Measurements from ENCODE around the gene ANKK1.

ANKK1 gene

GRCh38 chr11:113408887-113409286 lies 21.3 kb downstream of the ANKK1 start:
- no peak overlapping the region for H3K4me3 ChIP-seq (ENCODE audit: low read depth, low read length)
- no peak for TF ChIP-seq CTCF (IDR thresholded peaks at IDR 0.05; ENCODE audit: insufficient read depth, low read length, missing control alignments)
- DNase-seq (ENCODE audit: low read depth, low spot score): no peak
- ChIA-PET POLR2A (no interaction called here), CTCF (no interaction called here)

GRCh38 chr11:113409526-113409925 lies 21.9 kb downstream of the ANKK1 start:
- H3K4me3 ChIP-seq (ENCODE audit: low read depth, low read length): no peak overlapping the region
- ChIA-PET CTCF (no interaction called here), POLR2A (no interaction called here)
- no peak for TF ChIP-seq CTCF (IDR thresholded peaks at IDR 0.05; ENCODE audit: insufficient read depth, low read length, missing control alignments)
- DNase-seq (ENCODE audit: low read depth, low spot score): no peak

GRCh38 chr11:113410414-113411135 lies 23.0 kb downstream of the ANKK1 start:
- POLR2A ChIA-PET: no interaction called here
- no peak overlapping the region for H3K4me3 ChIP-seq (ENCODE audit: low read depth, low read length)
- no peak for DNase-seq (ENCODE audit: low read depth, low spot score)
- TF ChIP-seq CTCF (IDR thresholded peaks at IDR 0.05; ENCODE audit: insufficient read depth, low read length, missing control alignments): no peak
- CTCF ChIA-PET: no interaction called here

- ChIA-PET POLR2A (no interaction called here), CTCF (no interaction called here)
- no peak for TF ChIP-seq CTCF (IDR thresholded peaks at IDR 0.05; ENCODE audit: insufficient read depth, low read length, missing control alignments)
- no peak for DNase-seq (ENCODE audit: low read depth, low spot score)
- H3K4me3 ChIP-seq (ENCODE audit: low read depth, low read length): no peak overlapping the region
Measured at GRCh38 chr11:113411536-113411935, 24.0 kb downstream of the ANKK1 start.

- POLR2A ChIA-PET: no interaction called here
Measured at GRCh38 chr11:113412675-113413074, 25.1 kb downstream of the ANKK1 start.

GRCh38 chr11:113415343-113415742 lies 27.8 kb downstream of the ANKK1 start:
- TF ChIP-seq CTCF (IDR thresholded peaks at IDR 0.05; ENCODE audit: insufficient read depth, low read length, missing control alignments): no peak
- DNase-seq (ENCODE audit: low read depth, low spot score): no peak
- ChIA-PET CTCF (no interaction called here), POLR2A (no interaction called here)
- no peak overlapping the region for H3K4me3 ChIP-seq (ENCODE audit: low read depth, low read length)

More at GRCh38 chr11:113412675-113413074, 25.1 kb downstream of the ANKK1 start:
- H3K4me3 ChIP-seq (ENCODE audit: low read depth, low read length): no peak overlapping the region
- CTCF ChIA-PET: no interaction called here
- no peak for TF ChIP-seq CTCF (IDR thresholded peaks at IDR 0.05; ENCODE audit: insufficient read depth, low read length, missing control alignments)
- no peak for DNase-seq (ENCODE audit: low read depth, low spot score)
